Keratinocyte (primary cell): ENCODE data around the gene MRPS18B.

Experiments used
- CTCF ChIP-seq, 3 experiments: IDR thresholded peaks in 1 of 3; conservative IDR thresholded peaks in 1 of 3; optimal IDR thresholded peaks in 1 of 3; 2 replicates in 2 of 3; 3 replicates in 1 of 3; pipeline versions ENCODE3 to v1.5.1; 2011; ENCODE audit warnings: low read length in 3 of 3, mild to moderate bottlenecking in 3 of 3, moderate library complexity in 2 of 3, control low read depth in 1 of 3, inconsistent platforms in 1 of 3; ENCODE audit not compliant: insufficient read depth in 2 of 3; ENCODE audit errors: extremely low read depth in 1 of 3
- EZH2 ChIP-seq: IDR thresholded peaks from one replicate; pipeline ENCODE4 v1.6.1; 2012; ENCODE audit warnings: inconsistent platforms, mild to moderate bottlenecking, low read length, moderate library complexity

DNA sequence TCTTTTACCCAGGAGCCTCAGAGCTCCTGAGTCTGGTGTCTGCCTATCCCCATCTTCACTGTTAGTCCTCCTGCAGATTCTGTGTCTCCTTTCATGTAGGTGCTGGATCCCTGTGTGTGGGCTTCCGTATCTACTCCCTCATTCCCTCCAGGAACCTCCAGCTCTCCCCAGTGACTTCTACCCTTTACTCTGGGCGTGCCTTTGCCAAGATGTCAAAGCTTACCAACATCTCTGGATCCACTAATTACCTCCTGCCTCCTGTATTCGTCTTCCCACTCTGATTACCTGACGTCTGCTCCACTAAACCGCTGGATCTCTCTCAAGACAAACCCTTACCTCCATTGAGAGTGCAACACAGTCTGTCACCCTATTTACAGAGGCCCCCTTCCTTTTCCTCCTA, 27.1 kb downstream of the MRPS18B start:
- no peak for TF ChIP-seq CTCF (optimal IDR thresholded peaks at IDR 0.05 in 1 of 3, IDR thresholded peaks at IDR 0.05 in 1 of 3, conservative IDR thresholded peaks at IDR 0.05 in 1 of 3; ENCODE audit: extremely low read depth in 1 of 3, insufficient read depth in 2 of 3, low read length in 3 of 3)
- no peak for TF ChIP-seq EZH2
